Subcutaneous abdominal adipose tissue (tissue), 5 donors: ENCODE data around the gene ZBTB21.

ENCODE experiments used
- H3K27ac ChIP-seq: one replicate; pipeline ENCODE4 v1.7.0; 2013; ENCODE audit warnings: low read depth, mild to moderate bottlenecking, inconsistent platforms, low read length, moderate library complexity
- H3K27me3 ChIP-seq, 5 donors: one replicate each; pipeline ENCODE4 v1.7.0; 2013; ENCODE audit warnings: low read length in 5 of 5, inconsistent platforms in 1 of 5; ENCODE audit not compliant: control insufficient read depth in 5 of 5, insufficient read depth in 4 of 5
- H3K36me3 ChIP-seq, 5 donors: one replicate each; pipeline ENCODE4 v1.7.0; 2013; ENCODE audit warnings: low read length in 5 of 5; ENCODE audit not compliant: control insufficient read depth in 5 of 5, insufficient read depth in 5 of 5
- H3K4me1 ChIP-seq, 5 donors: one replicate each; pipeline ENCODE4 v1.7.0; 2013; ENCODE audit warnings: low read length in 5 of 5, mild to moderate bottlenecking in 3 of 5, moderate library complexity in 1 of 5; ENCODE audit not compliant: control insufficient read depth in 5 of 5, insufficient read depth in 5 of 5
- H3K4me3 ChIP-seq, 5 donors: one replicate each; pipeline ENCODE4 v1.7.0; 2013; ENCODE audit warnings: low read length in 5 of 5, low read depth in 1 of 5
- H3K9ac ChIP-seq, 5 donors: one replicate each; pipeline ENCODE4 v1.7.0; 2013; ENCODE audit warnings: low read length in 5 of 5, mild to moderate bottlenecking in 4 of 5, moderate library complexity in 3 of 5
- H3K9me3 ChIP-seq, 5 donors: one replicate each; pipeline ENCODE4 v1.7.0; 2013; ENCODE audit warnings: low read length in 5 of 5; ENCODE audit not compliant: control insufficient read depth in 5 of 5
- donor health status: healthy.
- donor health status: healthy.
- donor health status: healthy.
- donor health status: healthy.
- donor health status: healthy.

Gene ZBTB21

GRCh38 chr21:41973427-41973831 is 36.7 kb downstream of the ZBTB21 start:
- H3K9ac ChIP-seq, result no peak overlapping the region
- H3K9me3 ChIP-seq, result no peaks in the 10 kb centered on the region
- peak overlapping the region; percentile 63 for H3K27ac ChIP-seq
- no peak overlapping the region for H3K4me3 ChIP-seq
- no peaks in the 10 kb centered on the region for H3K27me3 ChIP-seq
- peaks cover 0 to 33% (median 12%) of the 10 kb centered on the region in 5 donors for H3K4me1 ChIP-seq
- no peaks in the 10 kb centered on the region for H3K36me3 ChIP-seq

GRCh38 chr21:41972511-41973205 is 37.5 kb downstream of the ZBTB21 start:
- no peak overlapping the region for H3K9ac ChIP-seq
- H3K9me3 ChIP-seq, result no peaks in the 10 kb centered on the region
- H3K27me3 ChIP-seq, result no peaks in the 10 kb centered on the region
- no peak overlapping the region for H3K4me3 ChIP-seq
- H3K4me1 ChIP-seq, result peaks cover 0 to 33% (median 12%) of the 10 kb centered on the region in 5 donors
- H3K27ac ChIP-seq, result no peak overlapping the region
- H3K36me3 ChIP-seq, result no peaks in the 10 kb centered on the region

GRCh38 chr21:41971891-41972290 is 38.3 kb downstream of the ZBTB21 start:
- Histone ChIP-seq H3K27me3 (no peaks in the 10 kb centered on the region), H3K27ac (no peak overlapping the region), H3K9me3 (no peaks in the 10 kb centered on the region), H3K4me1 (peaks cover 0 to 39% (median 12%) of the 10 kb centered on the region in 5 donors), H3K4me3 (no peak overlapping the region), H3K9ac (no peak overlapping the region), H3K36me3 (no peaks in the 10 kb centered on the region)

- Histone ChIP-seq H3K9ac (no peak overlapping the region), H3K27ac (no peak overlapping the region), H3K4me1 (peaks cover 2 to 41% (median 14%) of the 10 kb centered on the region in 5 donors), H3K36me3 (no peaks in the 10 kb centered on the region), H3K9me3 (no peaks in the 10 kb centered on the region), H3K4me3 (no peak overlapping the region), H3K27me3 (no peaks in the 10 kb centered on the region)
Observed at GRCh38 chr21:41970751-41971653, 39.2 kb downstream of the ZBTB21 start.

GRCh38 chr21:41970106-41970391 is 40.1 kb downstream of the ZBTB21 start:
- Histone ChIP-seq H3K27me3 (no peaks in the 10 kb centered on the region), H3K27ac (no peak overlapping the region), H3K36me3 (no peaks in the 10 kb centered on the region), H3K9ac (no peak overlapping the region), H3K9me3 (no peaks in the 10 kb centered on the region), H3K4me1 (peaks cover 3 to 43% (median 15%) of the 10 kb centered on the region in 5 donors), H3K4me3 (no peak overlapping the region)

- Histone ChIP-seq H3K4me1 (peaks cover 0 to 23% (median 5%) of the 10 kb centered on the region in 5 donors), H3K27me3 (no peaks in the 10 kb centered on the region), H3K4me3 (no peak overlapping the region), H3K27ac (no peak overlapping the region), H3K36me3 (no peaks in the 10 kb centered on the region), H3K9ac (no peak overlapping the region), H3K9me3 (no peaks in the 10 kb centered on the region)
Observed at GRCh38 chr21:41967708-41968107, 42.5 kb downstream of the ZBTB21 start.

GRCh38 chr21:41966872-41967621 is 43.1 kb downstream of the ZBTB21 start:
- H3K36me3 ChIP-seq, result no peaks in the 10 kb centered on the region
- H3K9me3 ChIP-seq, result no peaks in the 10 kb centered on the region
- peaks cover 0 to 26% (median 5%) of the 10 kb centered on the region in 5 donors for H3K4me1 ChIP-seq
- no peak overlapping the region for H3K27ac ChIP-seq
- no peak overlapping the region for H3K4me3 ChIP-seq
- H3K9ac ChIP-seq, result no peak overlapping the region
- no peaks in the 10 kb centered on the region for H3K27me3 ChIP-seq

- no peaks in the 10 kb centered on the region for H3K36me3 ChIP-seq
- H3K9ac ChIP-seq, result no peak overlapping the region
- H3K4me3 ChIP-seq, result no peak overlapping the region
- no peaks in the 10 kb centered on the region for H3K9me3 ChIP-seq
- peaks cover 0 to 33% (median 5%) of the 10 kb centered on the region in 5 donors for H3K4me1 ChIP-seq
- H3K27me3 ChIP-seq, result no peaks in the 10 kb centered on the region
- no peak overlapping the region for H3K27ac ChIP-seq
Observed at GRCh38 chr21:41966041-41966833, 43.9 kb downstream of the ZBTB21 start.

GRCh38 chr21:41965461-41966013 is 44.6 kb downstream of the ZBTB21 start:
- no peaks in the 10 kb centered on the region for H3K36me3 ChIP-seq
- H3K27ac ChIP-seq, result no peak overlapping the region
- H3K4me3 ChIP-seq, result no peak overlapping the region

More at GRCh38 chr21:41965461-41966013, 44.6 kb downstream of the ZBTB21 start:
- no peaks in the 10 kb centered on the region for H3K27me3 ChIP-seq
- H3K9me3 ChIP-seq, result no peaks in the 10 kb centered on the region
- peaks cover 0 to 30% (median 5%) of the 10 kb centered on the region in 5 donors for H3K4me1 ChIP-seq
- no peak overlapping the region for H3K9ac ChIP-seq
